ENCODE measurements around the gene TMC4. TPM values are rescaled to one million over a fixed set of nuclear protein-coding genes. Genes with fewer than 3 reads are reported as not detected.
"Not testable (repeated sequence)": the region's sequence is repeated elsewhere in the genome, so short reads cannot be mapped to it uniquely, and the experiment has no call there.

Gene TMC4
- total RNA-seq, 1 donor from 2014 or later: 2.6 TPM

DNA sequence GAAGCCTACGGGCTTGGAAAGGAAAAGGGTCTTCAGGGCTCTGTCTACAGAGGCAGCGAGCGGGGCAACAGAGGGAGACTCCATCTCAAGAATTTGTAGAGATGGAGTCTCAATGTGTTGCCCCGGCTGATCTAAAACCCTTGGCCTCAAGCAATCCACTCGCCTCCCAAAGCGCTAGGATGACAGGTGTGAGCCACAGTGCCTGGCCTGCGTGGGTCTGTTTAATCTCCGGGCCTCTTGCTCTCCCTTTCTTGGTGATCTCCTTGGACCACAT lies 35.8 kb upstream of the TMC4 start:
- no peak for TF ChIP-seq CTCF (IDR thresholded peaks at IDR 0.05; ENCODE audit: unreplicated experiment)
- peaks cover 43% of the 10 kb centered on the region for H3K36me3 Mint-ChIP-seq (ENCODE audit: low read depth, unreplicated experiment)
- DNase-seq (ENCODE audit: low spot score): no peak
- no peaks in the 10 kb centered on the region for H3K9me3 Mint-ChIP-seq (ENCODE audit: unreplicated experiment)
- peaks cover 11% of the 10 kb centered on the region for H3K27me3 Mint-ChIP-seq (ENCODE audit: unreplicated experiment)
- H3K4me3 Mint-ChIP-seq (ENCODE audit: unreplicated experiment): no peak overlapping the region
- no peak overlapping the region for H3K27ac Mint-ChIP-seq (ENCODE audit: unreplicated experiment)
- peaks cover 10% of the 10 kb centered on the region for H3K4me1 Mint-ChIP-seq (ENCODE audit: unreplicated experiment)

- Mint-ChIP-seq H3K36me3 (ENCODE audit: low read depth, unreplicated experiment) (peaks cover 41% of the 10 kb centered on the region), H3K4me1 (ENCODE audit: unreplicated experiment) (peaks cover 10% of the 10 kb centered on the region), H3K27ac (ENCODE audit: unreplicated experiment) (peak overlapping the region; percentile 57), H3K9me3 (ENCODE audit: unreplicated experiment) (no peaks in the 10 kb centered on the region), H3K27me3 (ENCODE audit: unreplicated experiment) (peaks cover 13% of the 10 kb centered on the region), H3K4me3 (ENCODE audit: unreplicated experiment) (peak overlapping the region; percentile 69)
- DNase-seq (ENCODE audit: low spot score): no peak
- TF ChIP-seq CTCF (IDR thresholded peaks at IDR 0.05; ENCODE audit: unreplicated experiment): no peak
Observed at GRCh38 chr19:54207983-54208783, 35.2 kb upstream of the TMC4 start.

DNA sequence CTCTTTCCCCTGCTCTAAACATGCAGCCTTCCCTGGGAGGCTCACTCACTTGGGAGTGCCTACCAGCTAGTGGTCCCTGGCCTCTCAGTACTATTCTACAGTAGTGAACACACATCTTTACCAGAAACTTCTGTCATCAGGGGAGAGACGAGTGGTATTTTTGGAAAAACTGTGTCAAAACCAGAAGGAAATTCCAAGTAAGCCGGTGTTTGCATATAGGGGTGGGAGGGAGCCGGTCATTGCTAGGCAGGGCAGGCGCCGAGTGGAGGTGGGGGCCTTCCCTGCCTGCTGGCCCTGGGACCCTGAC lies 34.7 kb upstream of the TMC4 start:
- Mint-ChIP-seq H3K27ac (ENCODE audit: unreplicated experiment) (no peak overlapping the region), H3K36me3 (ENCODE audit: low read depth, unreplicated experiment) (peaks cover 39% of the 10 kb centered on the region), H3K27me3 (ENCODE audit: unreplicated experiment) (peaks cover 12% of the 10 kb centered on the region), H3K4me3 (ENCODE audit: unreplicated experiment) (no peak overlapping the region), H3K4me1 (ENCODE audit: unreplicated experiment) (peaks cover 15% of the 10 kb centered on the region), H3K9me3 (ENCODE audit: unreplicated experiment) (no peaks in the 10 kb centered on the region)
- no peak for DNase-seq (ENCODE audit: low spot score)
- no peak for TF ChIP-seq CTCF (IDR thresholded peaks at IDR 0.05; ENCODE audit: unreplicated experiment)

DNA sequence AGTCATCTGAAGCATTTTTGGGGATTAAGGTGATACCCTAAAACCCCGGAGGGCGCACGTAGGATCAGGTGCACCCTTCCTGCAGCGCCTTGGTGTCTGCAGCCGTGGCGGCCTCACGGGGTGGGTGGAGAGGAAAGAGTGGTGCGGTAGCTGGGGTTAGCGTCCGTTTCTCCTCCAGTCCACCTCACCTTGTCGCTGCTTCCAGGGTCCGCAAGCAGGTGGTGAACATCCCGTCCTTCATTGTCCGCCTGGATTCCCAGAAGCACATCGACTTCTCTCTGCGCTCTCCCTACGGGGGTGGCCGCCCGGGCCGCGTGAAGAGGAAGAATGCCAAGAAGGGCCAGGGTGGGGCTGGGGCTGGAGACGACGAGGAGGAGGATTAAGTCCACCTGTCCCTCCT lies 34.2 kb upstream of the TMC4 start:
- not testable (repeated sequence) for DNase-seq (ENCODE audit: low spot score); H3K9me3 Mint-ChIP-seq (ENCODE audit: unreplicated experiment); H3K4me3 Mint-ChIP-seq (ENCODE audit: unreplicated experiment); H3K27ac Mint-ChIP-seq (ENCODE audit: unreplicated experiment)
- H3K4me1 Mint-ChIP-seq (ENCODE audit: unreplicated experiment): peaks cover 19% of the 10 kb centered on the region
- H3K36me3 Mint-ChIP-seq (ENCODE audit: low read depth, unreplicated experiment): peaks cover 39% of the 10 kb centered on the region
- peaks cover 11% of the 10 kb centered on the region for H3K27me3 Mint-ChIP-seq (ENCODE audit: unreplicated experiment)

GRCh38 chr19:54206831-54207177 lies 33.8 kb upstream of the TMC4 start:
- H3K4me1 Mint-ChIP-seq (ENCODE audit: unreplicated experiment): peaks cover 23% of the 10 kb centered on the region
- no peak for DNase-seq (ENCODE audit: low spot score)
- H3K36me3 Mint-ChIP-seq (ENCODE audit: low read depth, unreplicated experiment): peaks cover 40% of the 10 kb centered on the region
- peaks cover 11% of the 10 kb centered on the region for H3K27me3 Mint-ChIP-seq (ENCODE audit: unreplicated experiment)
- H3K9me3 Mint-ChIP-seq (ENCODE audit: unreplicated experiment): no peaks in the 10 kb centered on the region
- H3K4me3 Mint-ChIP-seq (ENCODE audit: unreplicated experiment): no peak overlapping the region
- TF ChIP-seq CTCF (IDR thresholded peaks at IDR 0.05; ENCODE audit: unreplicated experiment): no peak
- no peak overlapping the region for H3K27ac Mint-ChIP-seq (ENCODE audit: unreplicated experiment)
